Bone marrow (tissue), 2 donors: ENCODE measurements around the gene SEPTIN5.
"Not testable (repeated sequence)": the region's sequence is repeated elsewhere in the genome, so short reads cannot be mapped to it uniquely, and the experiment has no call there.

ENCODE experiments used
- DNase-seq, 2 donors: peaks; one replicate each; lab custom pipeline; 2025; lab: John Stamatoyannopoulos, UW

The SEPTIN5 gene

GRCh38 chr22:19714312-19715187 lies at the start of gene SEPTIN5:
SEPTIN5 (plus strand) TSS chr22:19714503; CDS start chr22:19714589, 86 bp downstream.
- DNase-seq, result no peak

GRCh38 chr22:19664951-19665783 lies 49.1 kb upstream of the SEPTIN5 start:
- no peak for DNase-seq

- no peak for DNase-seq
Observed at GRCh38 chr22:19665784-19666672, 48.3 kb upstream of the SEPTIN5 start.

- no peak for DNase-seq
Observed at GRCh38 chr22:19666673-19667593, 47.4 kb upstream of the SEPTIN5 start.

- no peak for DNase-seq
Observed at GRCh38 chr22:19667872-19668740, 46.2 kb upstream of the SEPTIN5 start.

GRCh38 chr22:19668748-19669147 lies 45.6 kb upstream of the SEPTIN5 start:
- no peak for DNase-seq

- no peak for DNase-seq
Observed at GRCh38 chr22:19669570-19669969, 44.7 kb upstream of the SEPTIN5 start.

- no peak for DNase-seq
Observed at GRCh38 chr22:19671316-19671715, 43.0 kb upstream of the SEPTIN5 start.

- DNase-seq, result no peak
Observed at GRCh38 chr22:19672054-19672776, 42.1 kb upstream of the SEPTIN5 start.

- DNase-seq, result no peak
Observed at GRCh38 chr22:19673660-19674059, 40.6 kb upstream of the SEPTIN5 start.

- DNase-seq, result no peak
Observed at GRCh38 chr22:19674129-19674928, 40.0 kb upstream of the SEPTIN5 start.

GRCh38 chr22:19674929-19675253 lies 39.4 kb upstream of the SEPTIN5 start:
- DNase-seq, result no peak

GRCh38 chr22:19675428-19675827 lies 38.9 kb upstream of the SEPTIN5 start:
- no peak for DNase-seq

GRCh38 chr22:19676437-19676836 lies 37.9 kb upstream of the SEPTIN5 start:
- not testable (repeated sequence) for DNase-seq

- DNase-seq, result no peak
Observed at GRCh38 chr22:19678949-19679521, 35.3 kb upstream of the SEPTIN5 start.

- no peak for DNase-seq
Observed at GRCh38 chr22:19679522-19680101, 34.7 kb upstream of the SEPTIN5 start.

GRCh38 chr22:19680287-19680881 lies 33.9 kb upstream of the SEPTIN5 start:
- DNase-seq, result no peak
